ENCODE measurements around the gene LHX3.

The LHX3 gene

DNA sequence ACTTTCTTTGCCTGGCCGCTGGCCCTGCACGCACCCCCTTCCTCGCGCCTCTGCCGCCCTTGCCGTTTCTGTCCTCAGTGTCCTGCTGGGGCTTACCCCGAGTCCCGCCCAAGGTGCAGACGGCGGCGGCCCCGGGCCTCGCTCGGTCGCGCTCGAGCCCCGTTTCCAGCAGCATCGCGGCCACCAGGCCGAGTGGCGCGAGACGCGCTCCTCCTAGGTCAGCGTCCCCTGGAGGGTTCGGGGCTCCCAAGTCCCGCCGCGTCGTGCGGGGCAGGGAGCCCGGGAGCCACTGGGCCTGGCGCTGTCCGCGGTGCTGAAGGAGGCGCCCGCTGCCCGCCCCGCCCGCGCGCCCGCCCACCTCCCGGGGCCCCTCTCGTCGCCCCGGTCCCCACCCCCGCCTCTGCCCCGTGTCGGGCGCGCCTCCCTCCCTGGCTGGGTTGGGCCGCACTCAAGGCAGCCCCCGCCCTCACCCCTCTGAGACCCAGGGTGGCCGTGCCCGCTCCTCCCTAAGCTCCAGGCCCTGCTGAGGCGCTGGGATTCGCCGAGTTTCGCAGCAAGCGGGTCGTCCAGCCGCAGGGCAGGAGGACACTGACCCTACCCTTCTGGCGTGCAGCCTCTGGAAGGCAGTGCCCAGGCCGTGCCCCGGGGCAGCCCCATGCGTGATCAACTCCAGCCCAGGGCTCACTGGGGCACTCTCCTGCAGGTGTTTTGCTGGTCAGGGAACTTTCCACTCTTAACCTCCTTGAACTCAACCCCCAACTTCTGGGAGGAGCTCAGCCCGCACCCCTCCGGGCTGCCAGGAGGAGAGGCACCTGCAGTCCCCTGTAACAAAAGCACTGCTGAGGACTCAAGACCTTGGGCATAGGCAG lies at the start of gene LHX3:
Gene LHX3 (minus strand): TSS at position 291 of the 869 bp plus-strand sequence. CDS start 116 bp downstream, at position 175.
- TF ChIP-seq, protein P1, sequence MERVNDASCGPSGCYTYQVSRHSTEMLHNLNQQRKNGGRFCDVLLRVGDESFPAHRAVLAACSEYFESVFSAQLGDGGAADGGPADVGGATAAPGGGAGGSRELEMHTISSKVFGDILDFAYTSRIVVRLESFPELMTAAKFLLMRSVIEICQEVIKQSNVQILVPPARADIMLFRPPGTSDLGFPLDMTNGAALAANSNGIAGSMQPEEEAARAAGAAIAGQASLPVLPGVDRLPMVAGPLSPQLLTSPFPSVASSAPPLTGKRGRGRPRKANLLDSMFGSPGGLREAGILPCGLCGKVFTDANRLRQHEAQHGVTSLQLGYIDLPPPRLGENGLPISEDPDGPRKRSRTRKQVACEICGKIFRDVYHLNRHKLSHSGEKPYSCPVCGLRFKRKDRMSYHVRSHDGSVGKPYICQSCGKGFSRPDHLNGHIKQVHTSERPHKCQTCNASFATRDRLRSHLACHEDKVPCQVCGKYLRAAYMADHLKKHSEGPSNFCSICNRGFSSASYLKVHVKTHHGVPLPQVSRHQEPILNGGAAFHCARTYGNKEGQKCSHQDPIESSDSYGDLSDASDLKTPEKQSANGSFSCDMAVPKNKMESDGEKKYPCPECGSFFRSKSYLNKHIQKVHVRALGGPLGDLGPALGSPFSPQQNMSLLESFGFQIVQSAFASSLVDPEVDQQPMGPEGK (CRISPR knock-in tag; IDR thresholded peaks at IDR 0.05; ENCODE audit: borderline replicate concordance): no peak
- TF ChIP-seq ISL1 (CRISPR knock-in tag; IDR thresholded peaks at IDR 0.05) (no peak), ZC3H10 (CRISPR knock-in tag; IDR thresholded peaks at IDR 0.05) (no peak), PPARA (CRISPR knock-in tag; IDR thresholded peaks at IDR 0.05; ENCODE audit: borderline replicate concordance) (no peak), OSR1 (CRISPR knock-in tag; IDR thresholded peaks at IDR 0.05) (no peak)
- TF ChIP-seq, protein P2, sequence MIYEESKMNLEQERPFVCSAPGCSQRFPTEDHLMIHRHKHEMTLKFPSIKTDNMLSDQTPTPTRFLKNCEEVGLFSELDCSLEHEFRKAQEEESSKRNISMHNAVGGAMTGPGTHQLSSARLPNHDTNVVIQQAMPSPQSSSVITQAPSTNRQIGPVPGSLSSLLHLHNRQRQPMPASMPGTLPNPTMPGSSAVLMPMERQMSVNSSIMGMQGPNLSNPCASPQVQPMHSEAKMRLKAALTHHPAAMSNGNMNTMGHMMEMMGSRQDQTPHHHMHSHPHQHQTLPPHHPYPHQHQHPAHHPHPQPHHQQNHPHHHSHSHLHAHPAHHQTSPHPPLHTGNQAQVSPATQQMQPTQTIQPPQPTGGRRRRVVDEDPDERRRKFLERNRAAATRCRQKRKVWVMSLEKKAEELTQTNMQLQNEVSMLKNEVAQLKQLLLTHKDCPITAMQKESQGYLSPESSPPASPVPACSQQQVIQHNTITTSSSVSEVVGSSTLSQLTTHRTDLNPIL (CRISPR knock-in tag; IDR thresholded peaks at IDR 0.05; ENCODE audit: low read depth): no peak
- ATAC-seq: no peak

DNA sequence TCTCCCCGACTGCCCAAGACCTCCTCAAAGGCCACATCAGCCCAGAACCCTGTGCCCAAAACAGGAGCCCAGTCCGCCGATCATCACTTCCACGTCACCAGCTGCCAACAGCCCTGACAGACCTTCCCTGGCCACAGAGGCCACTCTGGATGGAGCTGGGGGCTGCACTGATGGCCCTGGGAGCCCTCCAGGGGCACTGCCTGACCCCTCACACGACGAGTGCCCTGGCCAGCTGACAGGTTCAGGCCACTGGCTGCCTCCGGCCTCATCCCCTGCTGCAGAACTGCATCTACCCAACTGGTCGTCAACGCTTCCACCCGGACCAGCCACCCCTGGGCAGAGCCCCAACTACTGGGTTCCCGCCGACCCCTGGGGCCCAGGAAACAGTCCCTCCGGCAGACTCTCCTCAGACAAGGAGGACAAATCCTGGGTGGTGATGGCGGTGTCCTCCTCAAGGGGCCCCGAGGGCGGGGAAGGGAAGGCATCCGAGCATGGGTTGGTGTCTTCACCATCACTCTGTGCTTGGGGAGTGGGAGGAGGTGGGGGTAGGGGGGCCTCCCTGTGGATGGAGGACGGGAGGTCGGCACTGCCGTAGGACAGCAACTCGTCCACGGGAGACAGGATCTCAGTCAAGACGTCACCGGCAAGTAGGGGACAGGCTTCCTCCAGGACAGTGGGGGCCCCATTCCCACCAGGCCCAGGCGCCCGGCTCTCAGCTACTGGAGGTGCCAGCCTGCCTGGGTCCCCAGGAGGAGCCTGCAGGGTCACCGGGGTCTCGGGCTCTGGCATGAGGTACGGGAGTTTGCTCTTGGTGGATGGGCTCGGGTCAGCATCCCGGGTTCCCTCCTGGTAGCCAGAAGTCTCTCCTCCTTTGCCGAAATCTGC lies 48.6 kb upstream of the LHX3 start:
- no peak for ATAC-seq
- no peak for TF ChIP-seq SNAI2 (CRISPR knock-in tag; IDR thresholded peaks at IDR 0.05)

DNA sequence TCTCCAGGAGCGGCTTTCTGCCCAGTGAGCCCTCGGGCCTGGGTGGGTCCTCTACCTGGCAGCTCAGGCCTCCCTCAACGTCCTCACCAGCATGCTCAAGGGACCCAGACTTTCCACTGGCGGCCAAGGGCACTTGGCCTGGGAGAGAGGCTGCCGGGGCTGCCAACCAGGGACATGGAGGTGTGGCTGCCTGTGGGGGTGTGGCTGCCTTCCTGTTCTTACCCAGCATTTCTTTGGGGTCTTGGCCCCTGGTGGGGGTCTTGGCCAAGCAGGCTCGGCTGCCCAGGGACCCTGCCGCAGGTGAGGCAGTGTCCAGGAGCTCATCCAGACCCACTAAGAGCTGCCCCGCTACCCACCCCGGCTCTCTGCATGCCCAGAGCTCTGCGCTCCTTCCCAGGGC lies 47.9 kb upstream of the LHX3 start:
- TF ChIP-seq ZNF8 (CRISPR knock-in tag; IDR thresholded peaks at IDR 0.05) (no peak), ESRRG (CRISPR knock-in tag; IDR thresholded peaks at IDR 0.05) (no peak), SNAI2 (CRISPR knock-in tag; IDR thresholded peaks at IDR 0.05) (no peak), ZNF565 (CRISPR knock-in tag; conservative IDR thresholded peaks at IDR 0.05; ENCODE audit: low read depth) (no peak), CSDC2 (CRISPR knock-in tag; IDR thresholded peaks at IDR 0.05) (no peak), ZFP30 (CRISPR knock-in tag; IDR thresholded peaks at IDR 0.05) (no peak), BACH2 (CRISPR knock-in tag; IDR thresholded peaks at IDR 0.05; ENCODE audit: borderline replicate concordance) (no peak), RARB (CRISPR knock-in tag; IDR thresholded peaks at IDR 0.05) (no peak), ISL1 (CRISPR knock-in tag; IDR thresholded peaks at IDR 0.05) (no peak), PPARA (CRISPR knock-in tag; IDR thresholded peaks at IDR 0.05; ENCODE audit: borderline replicate concordance) (no peak), GLIS3 (CRISPR knock-in tag; IDR thresholded peaks at IDR 0.05) (no peak), TOX (CRISPR knock-in tag; IDR thresholded peaks at IDR 0.05; ENCODE audit: borderline replicate concordance) (no peak), ZNF70 (CRISPR knock-in tag; IDR thresholded peaks at IDR 0.05) (no peak), ARNTL (CRISPR knock-in tag; IDR thresholded peaks at IDR 0.05; ENCODE audit: borderline replicate concordance, low read depth) (no peak)
- TF ChIP-seq, protein P2 (CRISPR knock-in tag; IDR thresholded peaks at IDR 0.05; ENCODE audit: low read depth): no peak
- TF ChIP-seq, protein P3, sequence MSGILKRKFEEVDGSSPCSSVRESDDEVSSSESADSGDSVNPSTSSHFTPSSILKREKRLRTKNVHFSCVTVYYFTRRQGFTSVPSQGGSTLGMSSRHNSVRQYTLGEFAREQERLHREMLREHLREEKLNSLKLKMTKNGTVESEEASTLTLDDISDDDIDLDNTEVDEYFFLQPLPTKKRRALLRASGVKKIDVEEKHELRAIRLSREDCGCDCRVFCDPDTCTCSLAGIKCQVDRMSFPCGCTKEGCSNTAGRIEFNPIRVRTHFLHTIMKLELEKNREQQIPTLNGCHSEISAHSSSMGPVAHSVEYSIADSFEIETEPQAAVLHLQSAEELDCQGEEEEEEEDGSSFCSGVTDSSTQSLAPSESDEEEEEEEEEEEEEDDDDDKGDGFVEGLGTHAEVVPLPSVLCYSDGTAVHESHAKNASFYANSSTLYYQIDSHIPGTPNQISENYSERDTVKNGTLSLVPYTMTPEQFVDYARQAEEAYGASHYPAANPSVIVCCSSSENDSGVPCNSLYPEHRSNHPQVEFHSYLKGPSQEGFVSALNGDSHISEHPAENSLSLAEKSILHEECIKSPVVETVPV (CRISPR knock-in tag; IDR thresholded peaks at IDR 0.05): no peak
- TF ChIP-seq, protein P1 (CRISPR knock-in tag; IDR thresholded peaks at IDR 0.05; ENCODE audit: borderline replicate concordance): no peak
- ATAC-seq: no peak
